Measurements from ENCODE around the gene MICOS13. TPM values are rescaled to one million over a fixed set of nuclear protein-coding genes. Genes with fewer than 3 reads are reported as not detected.

MICOS13 gene
- total RNA-seq, 2 donors from 2014 or later = 26.3 to 35.0 TPM

DNA sequence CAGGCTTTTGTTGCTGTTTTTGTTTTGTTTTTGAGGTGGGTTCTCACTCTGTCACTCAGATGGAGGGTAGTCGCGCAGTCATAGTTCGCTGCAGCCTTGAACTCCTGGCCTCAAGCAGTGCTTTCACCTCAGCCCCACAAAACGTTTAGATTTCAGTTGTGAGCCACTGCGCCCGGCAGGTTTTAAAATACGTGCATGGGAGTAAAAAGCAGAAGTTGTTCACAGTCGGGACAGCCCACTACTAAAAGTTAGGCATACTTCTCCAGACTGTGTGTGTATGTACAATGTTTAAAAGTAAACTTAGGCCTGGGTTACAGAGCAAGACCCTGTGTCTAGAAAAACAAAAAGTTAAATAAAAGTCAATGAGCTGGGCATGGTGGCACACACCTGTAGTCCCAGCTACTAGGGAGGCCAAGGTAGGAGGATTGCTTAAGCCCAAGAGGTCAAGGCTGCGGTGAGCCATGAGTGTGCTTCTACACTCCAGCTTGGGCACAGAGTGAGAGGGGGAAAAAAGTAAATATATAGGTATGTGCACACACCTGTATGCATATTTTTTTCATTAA lies 51.3 kb downstream of the MICOS13 start:
- H3K36me3 Mint-ChIP-seq (ENCODE audit: low read depth) = peaks cover 68% of the 10 kb centered on the region
- H3K9me3 Mint-ChIP-seq = no peaks in the 10 kb centered on the region
- H3K4me1 Mint-ChIP-seq = peaks cover 27% of the 10 kb centered on the region
- TF ChIP-seq, protein P1, sequence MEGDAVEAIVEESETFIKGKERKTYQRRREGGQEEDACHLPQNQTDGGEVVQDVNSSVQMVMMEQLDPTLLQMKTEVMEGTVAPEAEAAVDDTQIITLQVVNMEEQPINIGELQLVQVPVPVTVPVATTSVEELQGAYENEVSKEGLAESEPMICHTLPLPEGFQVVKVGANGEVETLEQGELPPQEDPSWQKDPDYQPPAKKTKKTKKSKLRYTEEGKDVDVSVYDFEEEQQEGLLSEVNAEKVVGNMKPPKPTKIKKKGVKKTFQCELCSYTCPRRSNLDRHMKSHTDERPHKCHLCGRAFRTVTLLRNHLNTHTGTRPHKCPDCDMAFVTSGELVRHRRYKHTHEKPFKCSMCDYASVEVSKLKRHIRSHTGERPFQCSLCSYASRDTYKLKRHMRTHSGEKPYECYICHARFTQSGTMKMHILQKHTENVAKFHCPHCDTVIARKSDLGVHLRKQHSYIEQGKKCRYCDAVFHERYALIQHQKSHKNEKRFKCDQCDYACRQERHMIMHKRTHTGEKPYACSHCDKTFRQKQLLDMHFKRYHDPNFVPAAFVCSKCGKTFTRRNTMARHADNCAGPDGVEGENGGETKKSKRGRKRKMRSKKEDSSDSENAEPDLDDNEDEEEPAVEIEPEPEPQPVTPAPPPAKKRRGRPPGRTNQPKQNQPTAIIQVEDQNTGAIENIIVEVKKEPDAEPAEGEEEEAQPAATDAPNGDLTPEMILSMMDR (conservative IDR thresholded peaks at IDR 0.05) = no peak
- H3K4me3 ChIP-seq (ENCODE audit: low read length) = no peak overlapping the region
- H3K4me1 ChIP-seq (ENCODE audit: control insufficient read depth, insufficient read depth, low read length) = peaks cover 10% of the 10 kb centered on the region
- no peak overlapping the region for H3K9ac ChIP-seq (ENCODE audit: extremely low read depth, low read length, poor library complexity, severe bottlenecking)
- WGBS, 2 experiments (ENCODE audit: insufficient coverage in 1 of 2, insufficient read length in 1 of 2) = 93 to 100% methylated on average over 2 to 9 of the region's 9 CpGs
- no peak for DNase-seq
- no peaks in the 10 kb centered on the region for H3K27me3 ChIP-seq (ENCODE audit: control insufficient read depth, insufficient read depth, low read length, poor library complexity, severe bottlenecking)
- H3K4me3 Mint-ChIP-seq = no peak overlapping the region
- no peaks in the 10 kb centered on the region for H3K27me3 Mint-ChIP-seq (ENCODE audit: insufficient read depth)
- no peaks in the 10 kb centered on the region for H3K9me3 ChIP-seq (ENCODE audit: control insufficient read depth, low read length)
- H3K36me3 ChIP-seq (ENCODE audit: control insufficient read depth, insufficient read depth, low read length) = peaks cover 81% of the 10 kb centered on the region
- no peak overlapping the region for H3K27ac ChIP-seq (ENCODE audit: low read depth, low read length)
- H3K27ac Mint-ChIP-seq = no peak overlapping the region

DNA sequence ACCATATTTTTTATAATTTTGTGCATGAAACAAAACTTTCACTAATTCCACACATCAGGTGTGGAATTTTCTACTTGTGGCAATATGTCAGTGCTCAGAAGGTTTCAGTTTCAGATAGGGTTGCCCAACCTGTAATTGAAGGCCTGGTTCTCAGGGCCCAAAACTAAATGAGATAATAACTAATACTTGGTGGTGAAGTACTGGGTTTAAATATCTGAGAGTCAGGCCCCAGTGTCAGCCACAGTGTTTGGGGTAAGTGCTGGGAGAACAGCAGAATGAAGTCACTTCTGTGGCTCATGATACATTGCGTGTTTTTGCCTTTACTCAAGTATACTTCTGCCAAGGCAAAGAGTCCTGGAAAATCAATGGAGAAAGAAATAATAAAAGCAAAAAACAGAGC lies 51.9 kb downstream of the MICOS13 start:
- 100% methylated on average over 1 of the region's 1 CpG for WGBS, 2 experiments (ENCODE audit: insufficient coverage in 1 of 2, insufficient read length in 1 of 2)
- no peak overlapping the region for H3K9ac ChIP-seq (ENCODE audit: extremely low read depth, low read length, poor library complexity, severe bottlenecking)
- Mint-ChIP-seq H3K27me3 (ENCODE audit: insufficient read depth) (no peaks in the 10 kb centered on the region), H3K27ac (no peak overlapping the region), H3K36me3 (ENCODE audit: low read depth) (peaks cover 68% of the 10 kb centered on the region), H3K4me1 (peaks cover 27% of the 10 kb centered on the region), H3K4me3 (no peak overlapping the region), H3K9me3 (no peaks in the 10 kb centered on the region)
- no peaks in the 10 kb centered on the region for H3K9me3 ChIP-seq (ENCODE audit: control insufficient read depth, low read length)
- no peak overlapping the region for H3K27ac ChIP-seq (ENCODE audit: low read depth, low read length)
- no peak for DNase-seq
- H3K27me3 ChIP-seq (ENCODE audit: control insufficient read depth, insufficient read depth, low read length, poor library complexity, severe bottlenecking) = no peaks in the 10 kb centered on the region
- peaks cover 77% of the 10 kb centered on the region for H3K36me3 ChIP-seq (ENCODE audit: control insufficient read depth, insufficient read depth, low read length)
- TF ChIP-seq, protein P1 (conservative IDR thresholded peaks at IDR 0.05) = no peak
- no peak overlapping the region for H3K4me3 ChIP-seq (ENCODE audit: low read length)
- peaks cover 10% of the 10 kb centered on the region for H3K4me1 ChIP-seq (ENCODE audit: control insufficient read depth, insufficient read depth, low read length)

Other genes with a start within 250 kb of the MICOS13 start
- not detected for gene ZNRF4, start 225.1 kb downstream of the MICOS13 start, total RNA-seq
- 1 to 10 TPM in 1 of 2 donors, under 1 TPM in 1; 0.53 to 1.2 TPM for gene TINCR, start 112.6 kb downstream of the MICOS13 start, total RNA-seq
- 10 to 100 TPM; 69.2 to 74.6 TPM for gene SAFB2, start 57.7 kb downstream of the MICOS13 start, total RNA-seq
- 100 to 1,000 TPM; 130 to 153 TPM for gene SAFB, start 57.4 kb downstream of the MICOS13 start, total RNA-seq
- 10 to 100 TPM in 1 of 2 donors, 1 to 10 TPM in 1; 7.7 to 12.7 TPM for gene HSD11B1L, start 511 bp upstream of the MICOS13 start, total RNA-seq
- 1,000 to 10,000 TPM; 1,005 to 1,008 TPM for gene RPL36, start 9.8 kb upstream of the MICOS13 start, total RNA-seq
- gene LONP1, start 39.6 kb upstream of the MICOS13 start, total RNA-seq = 100 to 1,000 TPM in 1 of 2 donors, 10 to 100 TPM in 1; 97.1 to 109 TPM
- gene CATSPERD, start 40.1 kb upstream of the MICOS13 start, total RNA-seq = not detected
- gene PRR22, start 104.2 kb upstream of the MICOS13 start, total RNA-seq = 1 to 10 TPM; 1.9 to 3.6 TPM
- 10 to 100 TPM; 19.6 to 36.8 TPM for gene DUS3L, start 110.6 kb upstream of the MICOS13 start, total RNA-seq
- 1 to 10 TPM; 5.8 to 6.4 TPM for gene NRTN, start 124.6 kb upstream of the MICOS13 start, total RNA-seq
- gene FUT6, start 159.2 kb upstream of the MICOS13 start, total RNA-seq = not detected
- gene FUT3, start 170.9 kb upstream of the MICOS13 start, total RNA-seq = 1 to 10 TPM in 1 of 2 donors, not detected in 1; 1.3 TPM
- gene FUT5, start 190.0 kb upstream of the MICOS13 start, total RNA-seq = 1 to 10 TPM in 1 of 2 donors, not detected in 1; 1.3 TPM
- gene NDUFA11, start 223.3 kb upstream of the MICOS13 start, total RNA-seq = 100 to 1,000 TPM; 242 to 269 TPM
- 1 to 10 TPM; 5.9 TPM for gene VMAC, start 224.4 kb upstream of the MICOS13 start, total RNA-seq
- gene CAPS, start 233.7 kb upstream of the MICOS13 start, total RNA-seq = 1 to 10 TPM; 6.6 to 6.7 TPM

All from endodermal cell (in vitro differentiated cells).